ENCODE results near the gene IL3RA. TPM values are rescaled to one million over a fixed set of nuclear protein-coding genes. Genes with fewer than 3 reads are reported as not detected.
A peak's percentile ranks its signal among the peaks of the same experiment; 100 is the strongest.
"Not testable (repeated sequence)": the region's sequence is repeated elsewhere in the genome, so short reads cannot be mapped to it uniquely, and the experiment has no call there.

Gene IL3RA
- 0.40 TPM for total RNA-seq

- ATAC-seq (peak; percentile 66), DNase-seq (ENCODE audit: low spot score) (no peak)
These were observed at the start of gene IL3RA for GRCh38 chrX:1336331-1336943. TSS of gene IL3RA (plus strand) at chrX:1336785. CDS start at chrX:1341766, 4,981 bp downstream.

- no peak for ATAC-seq
- DNase-seq (ENCODE audit: low spot score) = no peak
These were observed 47.0 kb upstream of the IL3RA start for GRCh38 chrX:1289535-1289934.

- DNase-seq (ENCODE audit: low spot score) = no peak
- ATAC-seq = no peak
These were observed 45.4 kb upstream of the IL3RA start for GRCh38 chrX:1291110-1291740.

- DNase-seq (ENCODE audit: low spot score) (no peak), ATAC-seq (no peak)
These were observed 43.9 kb upstream of the IL3RA start for GRCh38 chrX:1292575-1293290.

GRCh38 chrX:1294301-1295067, 42.1 kb upstream of the IL3RA start:
- ATAC-seq (no peak), DNase-seq (ENCODE audit: low spot score) (no peak)

- no peak for ATAC-seq
These were observed 41.0 kb upstream of the IL3RA start for GRCh38 chrX:1295550-1295949.

GRCh38 chrX:1297591-1297990, 39.0 kb upstream of the IL3RA start:
- not testable (repeated sequence) for ATAC-seq; DNase-seq (ENCODE audit: low spot score)

More at GRCh38 chrX:1295550-1295949, 41.0 kb upstream of the IL3RA start:
- DNase-seq (ENCODE audit: low spot score) = no peak

- no peak for DNase-seq (ENCODE audit: low spot score)
- no peak for ATAC-seq
These were observed 36.1 kb upstream of the IL3RA start for GRCh38 chrX:1300449-1300848.

GRCh38 chrX:1305411-1305810, 31.2 kb upstream of the IL3RA start:
- no peak for ATAC-seq
- no peak for DNase-seq (ENCODE audit: low spot score)

- no peak for ATAC-seq
- DNase-seq (ENCODE audit: low spot score) = no peak
These were observed 29.5 kb upstream of the IL3RA start for GRCh38 chrX:1306909-1307625.

GRCh38 chrX:1307626-1308340, 28.8 kb upstream of the IL3RA start:
- DNase-seq (ENCODE audit: low spot score) = no peak
- ATAC-seq = no peak

GRCh38 chrX:1308476-1308875, 28.1 kb upstream of the IL3RA start:
- no peak for DNase-seq (ENCODE audit: low spot score)

GRCh38 chrX:1308917-1309316, 27.7 kb upstream of the IL3RA start:
- not testable (repeated sequence) for DNase-seq (ENCODE audit: low spot score); ATAC-seq

More at GRCh38 chrX:1308476-1308875, 28.1 kb upstream of the IL3RA start:
- no peak for ATAC-seq

GRCh38 chrX:1313788-1314187, 22.8 kb upstream of the IL3RA start:
- ATAC-seq = no peak

GRCh38 chrX:1316527-1316926, 20.1 kb upstream of the IL3RA start:
- ATAC-seq = peak; percentile 59
- peak; percentile 62 for DNase-seq (ENCODE audit: low spot score)

More at GRCh38 chrX:1313788-1314187, 22.8 kb upstream of the IL3RA start:
- DNase-seq (ENCODE audit: low spot score) = no peak

- ATAC-seq (no peak), DNase-seq (ENCODE audit: low spot score) (no peak)
These were observed 14.9 kb upstream of the IL3RA start for GRCh38 chrX:1321674-1322073.

GRCh38 chrX:1322393-1322792, 14.2 kb upstream of the IL3RA start:
- DNase-seq (ENCODE audit: low spot score) = no peak
- no peak for ATAC-seq

GRCh38 chrX:1323315-1323714, 13.3 kb upstream of the IL3RA start:
- peak; percentile 93 for ATAC-seq

GRCh38 chrX:1325515-1326116, 11.0 kb upstream of the IL3RA start:
- ATAC-seq (no peak), DNase-seq (ENCODE audit: low spot score) (no peak)

More at GRCh38 chrX:1323315-1323714, 13.3 kb upstream of the IL3RA start:
- DNase-seq (ENCODE audit: low spot score) = peak; percentile 59
